ENCODE results near the gene TRIM22.

DNA sequence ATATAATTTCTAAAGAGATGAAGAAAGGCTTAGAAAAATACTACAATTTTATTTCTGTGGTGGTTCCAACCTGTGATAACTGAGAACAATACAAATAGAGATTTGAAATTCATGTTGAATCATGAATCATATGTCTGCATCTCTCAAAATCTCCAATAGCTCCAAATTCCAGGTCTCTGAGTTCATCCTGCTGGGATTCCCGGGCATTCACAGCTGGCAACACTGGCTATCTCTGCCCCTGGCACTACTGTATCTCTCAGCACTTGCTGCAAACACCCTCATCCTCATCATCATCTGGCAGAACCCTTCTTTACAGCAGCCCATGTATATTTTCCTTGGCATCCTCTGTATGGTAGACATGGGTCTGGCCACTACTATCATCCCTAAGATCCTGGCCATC lies 46.8 kb downstream of the TRIM22 start, which contains the start of gene OR56B1:
- TF ChIP-seq, protein P1, sequence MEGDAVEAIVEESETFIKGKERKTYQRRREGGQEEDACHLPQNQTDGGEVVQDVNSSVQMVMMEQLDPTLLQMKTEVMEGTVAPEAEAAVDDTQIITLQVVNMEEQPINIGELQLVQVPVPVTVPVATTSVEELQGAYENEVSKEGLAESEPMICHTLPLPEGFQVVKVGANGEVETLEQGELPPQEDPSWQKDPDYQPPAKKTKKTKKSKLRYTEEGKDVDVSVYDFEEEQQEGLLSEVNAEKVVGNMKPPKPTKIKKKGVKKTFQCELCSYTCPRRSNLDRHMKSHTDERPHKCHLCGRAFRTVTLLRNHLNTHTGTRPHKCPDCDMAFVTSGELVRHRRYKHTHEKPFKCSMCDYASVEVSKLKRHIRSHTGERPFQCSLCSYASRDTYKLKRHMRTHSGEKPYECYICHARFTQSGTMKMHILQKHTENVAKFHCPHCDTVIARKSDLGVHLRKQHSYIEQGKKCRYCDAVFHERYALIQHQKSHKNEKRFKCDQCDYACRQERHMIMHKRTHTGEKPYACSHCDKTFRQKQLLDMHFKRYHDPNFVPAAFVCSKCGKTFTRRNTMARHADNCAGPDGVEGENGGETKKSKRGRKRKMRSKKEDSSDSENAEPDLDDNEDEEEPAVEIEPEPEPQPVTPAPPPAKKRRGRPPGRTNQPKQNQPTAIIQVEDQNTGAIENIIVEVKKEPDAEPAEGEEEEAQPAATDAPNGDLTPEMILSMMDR (conservative IDR thresholded peaks at IDR 0.05), result no peak
- TF ChIP-seq ZFX (IDR thresholded peaks at IDR 0.05), result no peak

All from C4-2B (cell line).